CD4-positive, alpha-beta T cell treated with Interleukin-4 for 4 hours (primary cell): ENCODE data around the gene TECTB.

Experiments
- DNase-seq: peaks from one replicate; pipeline ENCODE4 v3.0.0-alpha.2; 2020

The TECTB gene

DNA sequence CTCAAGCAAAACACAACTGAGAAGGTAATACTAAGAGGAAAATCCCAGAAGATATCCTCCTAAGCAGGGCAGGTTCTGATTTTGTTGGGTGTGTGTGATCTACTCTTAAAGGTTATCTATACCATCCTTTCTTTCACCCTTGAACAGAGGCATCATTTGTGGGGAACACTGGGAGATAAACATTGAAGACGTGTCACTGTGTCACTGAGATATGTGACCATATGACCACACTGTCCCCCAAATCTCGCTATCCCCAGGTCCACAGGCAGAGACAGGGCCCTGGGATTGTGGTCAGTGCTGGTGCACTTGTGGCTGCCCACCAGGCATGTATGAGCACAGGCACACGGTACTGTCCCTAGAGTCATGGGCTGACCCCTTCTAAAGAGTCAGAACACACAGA, 30.0 kb downstream of the TECTB start:
- no peak for DNase-seq

- no peak for DNase-seq
Observed at GRCh38 chr10:112313911-112314310, 30.7 kb downstream of the TECTB start.

DNA sequence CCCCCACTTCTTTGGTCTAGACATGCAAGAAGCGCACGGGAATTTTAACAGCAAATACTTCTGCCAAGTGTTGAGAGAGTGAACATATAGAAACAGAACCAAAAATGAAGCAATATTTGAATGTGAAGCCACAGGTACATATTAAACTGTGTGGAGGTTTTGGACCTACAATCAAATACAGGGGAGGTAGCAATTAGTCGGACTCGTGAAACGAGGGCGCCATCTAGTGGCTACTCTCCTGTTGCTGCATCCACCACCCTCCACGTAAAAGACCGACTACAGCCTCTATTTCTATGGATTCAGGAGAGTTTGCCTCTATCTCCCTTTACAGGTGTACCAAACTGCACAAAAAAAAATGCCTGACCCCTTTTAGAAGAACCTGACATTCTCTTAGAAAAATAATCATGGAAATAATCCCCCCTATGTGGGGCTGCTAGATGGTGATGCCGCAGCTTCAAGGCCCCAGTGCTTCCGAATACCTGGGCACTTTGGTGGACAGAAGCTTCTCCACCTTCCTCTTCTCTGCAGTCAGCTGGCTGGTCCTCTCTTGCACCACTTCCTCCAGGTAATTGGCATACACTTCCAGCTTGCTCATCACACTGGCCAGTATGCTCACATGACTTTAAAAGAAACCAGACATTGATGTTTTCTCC, 31.7 kb downstream of the TECTB start:
- DNase-seq, result peak; percentile 64

DNA sequence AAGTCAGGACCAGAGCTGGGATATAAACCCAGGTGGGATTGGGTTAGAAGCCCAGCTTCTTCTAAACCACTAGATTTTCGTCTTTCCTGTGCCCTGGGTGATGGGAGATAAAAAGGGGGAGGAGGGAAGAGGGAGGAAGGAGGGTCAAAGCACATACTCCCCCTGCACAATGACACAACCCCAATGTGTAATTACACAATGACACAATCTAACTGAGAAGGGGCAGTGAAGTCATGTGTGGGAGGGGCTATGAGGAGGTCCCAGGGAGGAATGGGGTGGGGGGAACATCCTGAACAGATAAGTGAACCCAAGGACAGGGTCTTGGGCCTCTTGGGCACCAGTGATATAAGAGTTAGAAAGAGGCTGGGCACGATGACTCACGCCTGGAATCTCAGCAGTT, 44.5 kb downstream of the TECTB start:
- no peak for DNase-seq

DNA sequence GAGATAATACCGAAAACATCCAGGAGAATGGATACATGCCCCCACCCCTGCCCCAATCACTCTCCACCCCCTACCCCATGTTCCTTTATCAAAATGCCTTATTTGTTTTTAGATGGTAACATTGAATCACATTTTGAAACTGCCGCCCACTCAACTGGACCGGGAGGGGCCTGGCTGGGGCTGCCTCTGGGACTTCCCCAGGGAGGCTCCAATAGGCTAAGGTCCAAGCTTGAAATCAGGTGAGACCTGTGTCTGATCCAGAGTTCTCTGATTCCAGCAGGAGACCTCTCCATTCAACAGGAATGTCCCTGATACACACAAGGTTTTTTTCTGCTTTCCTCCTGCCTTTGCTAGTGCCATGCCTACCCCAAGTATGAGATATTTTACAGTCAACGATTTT, 47.0 kb downstream of the TECTB start:
- no peak for DNase-seq

DNA sequence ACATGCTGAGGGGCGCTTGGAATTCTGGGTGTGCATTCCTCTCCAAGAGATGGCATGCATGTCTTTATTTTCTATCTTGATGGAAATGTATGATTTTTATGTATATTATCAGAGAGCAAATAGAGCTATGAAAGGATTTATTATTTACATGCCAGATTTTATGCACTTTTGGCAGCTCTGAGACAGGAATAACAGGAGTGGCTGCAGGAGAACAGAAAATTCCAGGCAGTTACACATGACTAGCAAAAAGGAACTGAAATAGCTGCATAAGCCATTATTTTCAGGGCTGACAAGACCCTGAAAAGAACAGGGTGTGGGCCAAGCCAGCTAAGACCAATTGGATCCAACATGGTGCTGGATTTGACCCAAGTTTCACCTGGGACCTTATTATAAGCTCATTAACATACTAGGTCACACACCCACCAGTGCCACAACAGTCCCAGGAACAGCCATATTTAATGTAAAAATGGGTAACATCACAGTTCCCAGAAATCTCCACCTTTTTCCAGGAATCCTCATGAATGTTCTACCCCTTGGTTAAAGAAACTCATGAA, 47.5 kb downstream of the TECTB start:
- no peak for DNase-seq

GRCh38 chr10:112332022-112332421, 48.8 kb downstream of the TECTB start:
- no peak for DNase-seq

- DNase-seq, result no peak
Observed at GRCh38 chr10:112332509-112333228, 49.5 kb downstream of the TECTB start.

- DNase-seq, result no peak
Observed at GRCh38 chr10:112333452-112333851, 50.3 kb downstream of the TECTB start.

GRCh38 chr10:112335111-112335867, 52.1 kb downstream of the TECTB start:
- DNase-seq, result no peak

DNA sequence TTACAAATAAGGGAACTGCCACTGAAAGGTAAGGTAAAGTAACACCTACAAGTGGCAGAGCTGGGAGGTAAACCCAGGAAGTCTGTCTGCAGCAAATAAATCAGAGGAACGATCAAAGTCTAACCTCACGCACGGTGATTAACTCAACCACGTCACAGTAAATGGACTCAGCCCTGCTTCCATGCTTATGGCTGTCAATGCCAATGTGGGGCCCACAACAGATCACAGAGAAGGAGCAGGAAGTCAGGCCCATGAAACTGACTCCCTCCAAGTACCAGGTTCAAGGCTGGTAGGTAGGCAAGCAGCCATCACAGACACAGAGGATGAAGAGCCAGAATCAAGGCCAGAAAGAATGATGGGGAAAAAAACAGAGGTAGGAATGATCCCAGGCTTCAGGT, 52.7 kb downstream of the TECTB start:
- no peak for DNase-seq

GRCh38 chr10:112336556-112337201, 53.5 kb downstream of the TECTB start:
- DNase-seq, result no peak

DNA sequence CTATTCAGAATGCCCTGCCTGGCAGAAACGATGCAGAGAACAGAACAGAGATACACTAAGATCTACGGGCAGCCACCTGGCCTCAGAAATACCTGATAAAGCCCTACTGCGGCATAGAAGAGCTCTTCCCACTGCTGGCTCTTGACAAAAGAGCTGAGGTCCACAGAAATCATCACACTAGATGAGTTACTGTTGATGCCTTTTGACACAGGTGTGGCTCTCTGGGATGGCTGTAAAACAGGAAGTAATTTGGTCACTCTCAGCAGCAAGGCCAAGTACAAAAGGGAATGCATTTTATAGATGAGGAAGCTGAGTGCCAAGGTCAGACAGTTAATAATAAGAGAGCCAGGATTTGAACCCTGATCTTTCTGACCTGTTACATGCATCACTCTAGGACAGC, 55.8 kb downstream of the TECTB start:
- DNase-seq, result no peak

DNA sequence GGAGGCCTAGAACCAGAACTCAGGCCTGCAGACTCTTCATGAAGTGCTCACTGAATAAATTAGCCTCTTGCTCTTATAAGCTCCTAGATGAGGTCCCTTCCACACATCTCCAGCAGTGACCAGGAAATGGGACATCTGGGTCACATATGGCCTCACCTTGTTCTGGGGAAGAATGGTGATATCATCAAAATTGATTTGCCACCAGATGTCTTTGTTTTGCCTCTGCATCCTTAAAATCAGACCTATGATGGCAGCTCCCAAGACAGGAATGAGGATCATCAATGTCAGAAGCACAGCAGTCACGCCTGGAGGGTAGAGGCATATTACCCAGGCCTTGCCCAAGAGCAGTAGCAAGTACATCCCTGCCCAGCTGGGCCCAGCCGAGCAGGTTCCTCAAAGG, 57.4 kb downstream of the TECTB start:
- no peak for DNase-seq

DNA sequence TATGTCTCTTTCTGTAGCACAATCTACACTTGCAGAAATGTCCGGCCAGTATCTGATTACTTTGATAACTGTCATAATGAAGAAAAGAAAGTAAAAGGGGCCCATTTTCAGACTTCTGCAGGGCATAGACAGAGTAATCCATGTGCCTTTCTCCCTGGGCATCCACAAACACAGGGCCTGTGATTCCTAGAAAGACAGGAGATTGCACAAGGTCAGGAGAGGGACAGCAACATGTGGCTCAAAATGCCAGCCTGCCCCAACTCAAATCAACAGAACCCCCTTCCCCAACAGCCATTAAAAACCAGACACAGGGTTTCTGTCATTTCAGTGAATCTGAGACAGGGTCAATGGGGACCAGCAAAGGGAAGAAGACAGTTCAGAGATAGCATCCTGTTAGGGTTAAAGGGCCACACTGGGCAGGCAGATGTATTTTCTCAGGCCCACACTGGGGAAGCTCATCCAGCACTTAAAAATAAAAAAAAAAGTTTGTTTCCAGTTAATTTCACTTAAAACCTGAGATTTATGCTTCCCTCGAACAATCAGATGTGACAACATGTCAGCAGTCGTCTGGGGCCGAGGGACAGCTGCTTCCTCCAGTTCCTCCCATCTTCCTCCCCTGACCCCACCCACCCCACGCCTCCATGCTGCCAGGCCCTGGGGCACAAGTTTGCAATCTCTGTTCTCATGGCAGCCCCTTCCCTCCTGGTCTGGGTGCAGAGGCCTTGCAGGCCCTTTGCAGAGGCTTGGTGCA, 60.0 kb downstream of the TECTB start:
- no peak for DNase-seq

GRCh38 chr10:112344261-112344660, 61.1 kb downstream of the TECTB start:
- DNase-seq, result no peak

DNA sequence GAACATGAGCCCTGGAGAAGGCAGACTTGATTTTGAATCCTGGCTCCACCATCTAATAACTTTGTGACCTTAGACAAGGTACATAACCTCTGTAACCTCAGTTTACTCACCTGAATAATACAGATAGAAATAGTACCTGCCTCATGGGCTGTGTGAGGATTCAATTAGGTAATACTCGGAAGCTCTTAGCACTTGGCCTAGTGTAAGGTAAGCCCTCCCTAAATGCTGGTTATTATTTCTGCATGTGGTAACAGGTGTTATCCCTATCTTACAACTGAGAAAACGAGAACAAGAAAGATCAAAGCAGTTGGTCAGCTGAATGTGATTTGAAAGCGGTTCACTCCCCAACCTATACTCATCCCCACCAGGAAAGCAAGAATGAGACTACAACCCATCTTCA, 62.0 kb downstream of the TECTB start:
- no peak for DNase-seq

- DNase-seq, result no peak
Observed at GRCh38 chr10:112345743-112346142, 62.5 kb downstream of the TECTB start.

DNA sequence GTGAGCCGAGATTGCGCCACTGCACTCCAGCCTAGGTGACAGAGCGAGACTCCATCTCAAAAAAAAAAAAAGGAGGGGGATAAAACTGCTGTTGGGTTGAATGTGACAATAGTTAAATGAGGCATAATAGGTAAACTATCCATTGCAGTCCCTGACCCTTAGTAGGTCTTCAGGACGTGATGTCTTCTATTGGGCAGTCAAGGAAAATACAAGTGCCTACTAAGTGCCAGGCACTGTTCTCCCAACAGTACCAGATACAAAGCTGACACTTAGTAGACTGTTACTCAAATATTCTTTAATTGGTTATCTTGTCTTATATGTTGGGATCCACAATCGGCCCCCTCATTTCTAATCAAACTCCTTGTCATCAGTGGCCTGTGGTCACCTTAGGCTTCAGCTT, 63.6 kb downstream of the TECTB start:
- DNase-seq, result no peak

GRCh38 chr10:112347709-112348671, 64.8 kb downstream of the TECTB start:
- no peak for DNase-seq

- no peak for DNase-seq
Observed at GRCh38 chr10:112348759-112349158, 65.6 kb downstream of the TECTB start.
